ENCODE measurements around the gene SLC39A11. TPM values are rescaled to one million over a fixed set of nuclear protein-coding genes. Genes with fewer than 3 reads are reported as not detected.

Gene SLC39A11
- polyA plus RNA-seq, 3 donors, result 16.6 to 27.9 (median 26.6) TPM

- H3K36me3 ChIP-seq (replicated peaks in 1 of 2; ENCODE audit: control insufficient read depth in 1 of 2, insufficient read depth in 2 of 2, low read length in 2 of 2), result peaks cover 5 to 36% of the 10 kb centered on the region in 2 donors
- intact Hi-C loops (cut with micrococcal nuclease), result no loop called here
- H3K4me1 Mint-ChIP-seq, result no peaks in the 10 kb centered on the region
- no peaks in the 10 kb centered on the region for H3K27me3 ChIP-seq (ENCODE audit: control insufficient read depth in 2 of 2, insufficient read depth in 2 of 2, low read length in 2 of 2)
- no CpG with 5 or more reads among the region's 2 CpGs for WGBS (ENCODE audit: insufficient coverage)
- peaks cover 0 to 1% (median 0%) of the 10 kb centered on the region in 3 donors for H3K27me3 Mint-ChIP-seq (ENCODE audit: low read depth in 3 of 3)
- no peak for TF ChIP-seq CTCF (IDR thresholded peaks at IDR 0.05)
- H2AFZ ChIP-seq (ENCODE audit: insufficient read depth, low read depth, low read length, poor library complexity, severe bottlenecking), result no peak overlapping the region
- H3K9ac ChIP-seq (ENCODE audit: insufficient read depth, low read length, poor library complexity, severe bottlenecking), result no peak overlapping the region
- no peak overlapping the region for H3K27ac ChIP-seq (ENCODE audit: low read depth in 1 of 2, low read length in 2 of 2)
- no peaks in the 10 kb centered on the region for H3K4me1 ChIP-seq (ENCODE audit: control insufficient read depth in 1 of 2, insufficient read depth in 2 of 2, low read length in 2 of 2)
- peaks cover 0 to 8% (median 3%) of the 10 kb centered on the region in 7 donors for H3K9me3 Mint-ChIP-seq
- no peak overlapping the region for H3K4me3 Mint-ChIP-seq
- H3K4me3 ChIP-seq (replicated peaks in 1 of 3; ENCODE audit: low read depth in 2 of 3, low read length in 3 of 3), result no peak overlapping the region
- no peak overlapping the region for H3K27ac Mint-ChIP-seq
- no peak overlapping the region for H3K4me2 ChIP-seq (replicated peaks; ENCODE audit: extremely low read depth, low read length, poor library complexity, severe bottlenecking)
- H3K79me2 ChIP-seq (ENCODE audit: insufficient read depth, low read length), result no peaks in the 10 kb centered on the region
- H4K20me1 ChIP-seq (ENCODE audit: insufficient read depth, low read length), result no peaks in the 10 kb centered on the region
- no peak for DNase-seq
- H3K9me3 ChIP-seq (replicated peaks in 1 of 2; ENCODE audit: control insufficient read depth in 1 of 2, insufficient read depth in 1 of 2, low read length in 2 of 2), result peaks cover 0 to 4% of the 10 kb centered on the region in 2 donors
- H3K36me3 Mint-ChIP-seq, result peaks cover 34 to 49% of the 10 kb centered on the region in 2 donors
Measured at GRCh38 chr17:72759301-72759700, 333.2 kb downstream of the SLC39A11 start.

GRCh38 chr17:72756256-72756655 is 336.2 kb downstream of the SLC39A11 start:
- H3K9me3 ChIP-seq (replicated peaks in 1 of 2; ENCODE audit: control insufficient read depth in 1 of 2, insufficient read depth in 1 of 2, low read length in 2 of 2), result peaks cover 0 to 4% of the 10 kb centered on the region in 2 donors
- 100% methylated on average over 1 of the region's 3 CpGs for WGBS (ENCODE audit: insufficient coverage)

More at GRCh38 chr17:72756256-72756655, 336.2 kb downstream of the SLC39A11 start:
- Histone ChIP-seq H3K79me2 (ENCODE audit: insufficient read depth, low read length) (no peaks in the 10 kb centered on the region), H2AFZ (ENCODE audit: insufficient read depth, low read depth, low read length, poor library complexity, severe bottlenecking) (no peak overlapping the region), H3K27ac (ENCODE audit: low read depth in 1 of 2, low read length in 2 of 2) (no peak overlapping the region), H3K27me3 (ENCODE audit: control insufficient read depth in 2 of 2, insufficient read depth in 2 of 2, low read length in 2 of 2) (no peaks in the 10 kb centered on the region), H3K4me1 (ENCODE audit: control insufficient read depth in 1 of 2, insufficient read depth in 2 of 2, low read length in 2 of 2) (no peaks in the 10 kb centered on the region), H3K9ac (ENCODE audit: insufficient read depth, low read length, poor library complexity, severe bottlenecking) (no peak overlapping the region), H4K20me1 (ENCODE audit: insufficient read depth, low read length) (no peaks in the 10 kb centered on the region), H3K4me3 (replicated peaks in 1 of 3; ENCODE audit: low read depth in 2 of 3, low read length in 3 of 3) (no peak overlapping the region), H3K36me3 (replicated peaks in 1 of 2; ENCODE audit: control insufficient read depth in 1 of 2, insufficient read depth in 2 of 2, low read length in 2 of 2) (peaks cover 5 to 33% of the 10 kb centered on the region in 2 donors), H3K4me2 (replicated peaks; ENCODE audit: extremely low read depth, low read length, poor library complexity, severe bottlenecking) (no peak overlapping the region)
- Mint-ChIP-seq H3K27ac (no peak overlapping the region), H3K4me3 (no peak overlapping the region), H3K9me3 (peaks cover 0 to 8% (median 3%) of the 10 kb centered on the region in 7 donors), H3K27me3 (ENCODE audit: low read depth in 3 of 3) (peaks cover 0 to 1% (median 0%) of the 10 kb centered on the region in 3 donors), H3K4me1 (no peaks in the 10 kb centered on the region), H3K36me3 (peaks cover 30 to 45% of the 10 kb centered on the region in 2 donors)
- no peak for TF ChIP-seq CTCF (IDR thresholded peaks at IDR 0.05)
- intact Hi-C loops (cut with micrococcal nuclease), result no loop called here
- no peak for DNase-seq
